Ascending aorta (tissue), 2 donors: ENCODE data around the gene CIDEC. TPM values are rescaled to one million over a fixed set of nuclear protein-coding genes. Genes with fewer than 3 reads are reported as not detected.

Experiments used
- DNase-seq, 2 donors: peaks; one replicate each; pipeline ENCODE4 v3.0.0-alpha.2; 2019; ENCODE audit warnings: low spot score in 2 of 2
- H3K27ac ChIP-seq, 2 donors: fragments of 200-600 bp; sonication (generic); one replicate each; pipeline ENCODE4 v1.5.1; 2016 to 2017; ENCODE audit warnings: mild to moderate bottlenecking in 1 of 2
- H3K27me3 ChIP-seq: fragments of 200-600 bp; sonication (generic); one replicate; pipeline ENCODE4 v1.5.1; 2017
- H3K36me3 ChIP-seq, 2 donors: fragments of 200-600 bp; sonication (generic); one replicate each; pipeline ENCODE4 v1.5.1; 2016
- H3K4me1 ChIP-seq, 2 donors: fragments of 200-600 bp; sonication (generic); one replicate each; pipeline ENCODE4 v1.5.1; 2016 to 2017; ENCODE audit warnings: mild to moderate bottlenecking in 1 of 2
- H3K4me3 ChIP-seq, 2 donors: fragments of 200-600 bp; sonication (generic); one replicate each; pipeline ENCODE4 v1.5.1; 2016 to 2017; ENCODE audit warnings: mild to moderate bottlenecking in 1 of 2
- H3K9me3 ChIP-seq, 2 donors: fragments of 200-600 bp; sonication (generic); one replicate each; pipeline ENCODE4 v1.5.1; 2016
- CTCF ChIP-seq, 3 experiments: fragments of 200-600 bp in 2 of 3; fragments of 450-650 bp in 1 of 3; sonication (generic) in 2 of 3; IDR thresholded peaks; one replicate each; pipeline ENCODE4 v1.5.1; 2016 to 2019; ENCODE audit warnings: antibody characterized with exemption in 3 of 3, mild to moderate bottlenecking in 1 of 3, moderate library complexity in 1 of 3
- intact Hi-C: fragments of 100-400 bp; cut with DNase I; formaldehyde crosslinking; loops from one replicate; pipeline ENCODE4 v1.15.1; 2023
- total RNA-seq: library from RNA; depleted of rRNA; stranded (reverse); fragments of >200 nt; gene quantifications from one replicate; pipeline ENCODE4 v1.1.0, GENCODE V29; 2016

Gene CIDEC
- total RNA-seq, 1 donor from 2014 or later, result 29.9 TPM

- Histone ChIP-seq H3K9me3 (no peaks in the 10 kb centered on the region), H3K27ac (no peak overlapping the region), H3K4me1 (no peaks in the 10 kb centered on the region), H3K36me3 (peaks cover 46 to 58% of the 10 kb centered on the region in 2 donors), H3K27me3 (no peaks in the 10 kb centered on the region), H3K4me3 (no peak overlapping the region)
- TF ChIP-seq CTCF (IDR thresholded peaks at IDR 0.05), result no peak
- no peak for DNase-seq
- intact Hi-C loops, result no loop called here
Observed at GRCh38 chr3:9833078-9833477, 47.0 kb downstream of the CIDEC start.

- TF ChIP-seq CTCF (IDR thresholded peaks at IDR 0.05), result no peak
Observed at GRCh38 chr3:9831253-9831652, 48.8 kb downstream of the CIDEC start.

GRCh38 chr3:9828801-9829755 lies 51.0 kb downstream of the CIDEC start:
- H3K4me1 ChIP-seq, result no peaks in the 10 kb centered on the region
- no peak overlapping the region for H3K4me3 ChIP-seq
- no peak for TF ChIP-seq CTCF (IDR thresholded peaks at IDR 0.05)
- H3K27ac ChIP-seq, result no peak overlapping the region
- intact Hi-C loops, result no loop called here
- no peaks in the 10 kb centered on the region for H3K27me3 ChIP-seq
- no peaks in the 10 kb centered on the region for H3K9me3 ChIP-seq
- peaks cover 30 to 50% of the 10 kb centered on the region in 2 donors for H3K36me3 ChIP-seq
- DNase-seq, result no peak

More at GRCh38 chr3:9831253-9831652, 48.8 kb downstream of the CIDEC start:
- intact Hi-C loops, result no loop called here
- H3K27ac ChIP-seq, result no peak overlapping the region
- no peak for DNase-seq
- no peaks in the 10 kb centered on the region for H3K4me1 ChIP-seq
- H3K4me3 ChIP-seq, result no peak overlapping the region
- H3K9me3 ChIP-seq, result no peaks in the 10 kb centered on the region
- H3K36me3 ChIP-seq, result peaks cover 46 to 67% of the 10 kb centered on the region in 2 donors
- no peaks in the 10 kb centered on the region for H3K27me3 ChIP-seq

GRCh38 chr3:9826815-9827573 lies 53.1 kb downstream of the CIDEC start:
- H3K4me1 ChIP-seq, result no peaks in the 10 kb centered on the region
- H3K27ac ChIP-seq, result no peak overlapping the region
- peak in 1 of 3 experiments; percentile 13 for TF ChIP-seq CTCF (IDR thresholded peaks at IDR 0.05)
- H3K36me3 ChIP-seq, result peaks cover 14 to 34% of the 10 kb centered on the region in 2 donors
- no peaks in the 10 kb centered on the region for H3K27me3 ChIP-seq
- H3K4me3 ChIP-seq, result no peak overlapping the region
- no peaks in the 10 kb centered on the region for H3K9me3 ChIP-seq
- intact Hi-C loops, result no loop called here
- no peak for DNase-seq

- Histone ChIP-seq H3K27me3 (no peaks in the 10 kb centered on the region), H3K4me1 (no peaks in the 10 kb centered on the region), H3K4me3 (no peak overlapping the region), H3K27ac (no peak overlapping the region), H3K36me3 (peaks cover 11 to 26% of the 10 kb centered on the region in 2 donors), H3K9me3 (no peaks in the 10 kb centered on the region)
- TF ChIP-seq CTCF (IDR thresholded peaks at IDR 0.05), result no peak
- no peak for DNase-seq
- intact Hi-C loops, result no loop called here
Observed at GRCh38 chr3:9825451-9826040, 54.5 kb downstream of the CIDEC start.
